HepG2 (cell line): ENCODE data around the gene FETUB. TPM values are rescaled to one million over a fixed set of nuclear protein-coding genes. Genes with fewer than 3 reads are reported as not detected.

ENCODE experiments used
- ATAC-seq: fragments of 200-7000 bp; cut with Tn5 transposase; 3 replicates; pipeline ENCODE4 v1.9.1; 2020; ENCODE audit warnings: mild to moderate bottlenecking, moderate library complexity
- BruUV-seq: library from RNA; stranded (reverse); fragments of 400-500 nt; replicated peaks from 2 replicates; lab custom pipeline; 2021; lab: Mats Ljungman, UMichigan
- CTCF ChIA-PET: fragments of 300-600 bp; formaldehyde crosslinking; extraction: SDS; loops from one replicate; lab custom pipeline; 2021; ENCODE audit warnings: low total read pairs, inconsistent platforms, low intra/inter-chr PET ratio; lab: Yijun Ruan, JAX
- POLR2A ChIA-PET: fragments of 350-600 bp; sonication (Branson Sonifier 250); formaldehyde crosslinking; loops from one replicate; lab custom pipeline; 2020; ENCODE audit warnings: antibody characterized with exemption, inconsistent platforms; lab: Yijun Ruan, JAX
- DNase-seq: peaks from one replicate; pipeline ENCODE4 v3.0.0-alpha.2; 2015; ENCODE audit warnings: low spot score
- FAIRE-seq: peaks from 3 replicates; lab custom pipeline; 2011; peaks lifted over from hg19 to GRCh38; lab: Jason Lieb, UNC
- H2AFZ ChIP-seq: one replicate; pipeline ENCODE4 v1.6.1; 2011; ENCODE audit warnings: low read length, inconsistent platforms
- H3K27ac ChIP-seq: fragments of 300-600 bp; 3 replicates; pipeline ENCODE4 v1.8.0; 2011; ENCODE audit warnings: mixed run types, mild to moderate bottlenecking, mixed read lengths, low read length, inconsistent platforms; ENCODE audit not compliant: insufficient read depth; ENCODE audit errors: extremely low read length
- H3K27me3 ChIP-seq, 2 experiments: fragments of 200-600 bp in 1 of 2; 2 replicates in 1 of 2; 3 replicates in 1 of 2; pipeline versions ENCODE4 v1.6.0 to v1.8.0; 2011; ENCODE audit warnings: low read length in 2 of 2, mild to moderate bottlenecking in 2 of 2, moderate library complexity in 2 of 2, inconsistent platforms in 1 of 2; ENCODE audit not compliant: insufficient read depth in 2 of 2, control insufficient read depth in 1 of 2
- H3K36me3 ChIP-seq, 2 experiments: fragments of 200-600 bp in 1 of 2; replicated peaks in 1 of 2; 2 replicates in 1 of 2; 3 replicates in 1 of 2; pipeline versions ENCODE4 v1.5.1 to v1.8.0; 2011; ENCODE audit warnings: low read length in 2 of 2, inconsistent platforms in 1 of 2; ENCODE audit not compliant: insufficient read depth in 2 of 2, control insufficient read depth in 1 of 2
- H3K4me1 ChIP-seq: 2 replicates; pipeline ENCODE4 v1.5.1; 2012; ENCODE audit warnings: low read length, inconsistent platforms; ENCODE audit not compliant: insufficient read depth
- H3K4me2 ChIP-seq: 2 replicates; pipeline ENCODE4 v1.6.0; 2011; ENCODE audit warnings: low read depth, low read length, inconsistent platforms
- H3K4me3 ChIP-seq, 3 experiments: fragments of 200-600 bp in 1 of 3; sonication (generic), shearing (Covaris generic) in 1 of 3; replicated peaks in 1 of 3; 2 replicates each; pipeline ENCODE4 v1.5.1; 2011 to 2016; ENCODE audit warnings: low read length in 3 of 3, inconsistent platforms in 2 of 3, low read depth in 2 of 3, mild to moderate bottlenecking in 2 of 3, control low read depth in 1 of 3, mixed read lengths in 1 of 3; ENCODE audit not compliant: insufficient read depth in 1 of 3
- H3K79me2 ChIP-seq: one replicate; pipeline ENCODE4 v1.6.1; 2011; ENCODE audit warnings: low read length, inconsistent platforms; ENCODE audit not compliant: insufficient read depth
- H3K9ac ChIP-seq: 2 replicates; pipeline ENCODE4 v1.6.0; 2011; ENCODE audit warnings: mild to moderate bottlenecking, low read depth, low read length, inconsistent platforms; ENCODE audit not compliant: insufficient read depth
- H3K9me3 ChIP-seq: 2 replicates; pipeline ENCODE4 v1.5.1; 2012; ENCODE audit warnings: mild to moderate bottlenecking, low read length
- H4K20me1 ChIP-seq: 2 replicates; pipeline ENCODE4 v1.6.0; 2011; ENCODE audit warnings: inconsistent platforms, mild to moderate bottlenecking, low read length, moderate library complexity; ENCODE audit not compliant: insufficient read depth
- AGO2 ChIP-seq: fragments of 200-400 bp; formaldehyde crosslinking; optimal IDR thresholded peaks from 2 replicates; pipeline ENCODE3; 2017; ENCODE audit warnings: mild to moderate bottlenecking, low read depth, low read length, moderate library complexity
- CCDC6 ChIP-seq: sonication (generic); formaldehyde crosslinking; IDR thresholded peaks from 2 replicates; pipeline ENCODE4 v1.8.1; 2022; ENCODE audit warnings: mild to moderate bottlenecking, missing genetic modification reagents, moderate library complexity
- DBP ChIP-seq: sonication (generic); formaldehyde crosslinking; IDR thresholded peaks from 2 replicates; pipeline ENCODE4 v1.4.0; 2020; ENCODE audit warnings: missing genetic modification reagents; ENCODE audit errors: not compliant biosample characterization
- HNRNPL ChIP-seq: fragments of 200-400 bp; formaldehyde crosslinking; IDR thresholded peaks from 2 replicates; pipeline ENCODE4 v1.6.1; 2017; ENCODE audit warnings: mild to moderate bottlenecking, low read depth, low read length
- KDM2A ChIP-seq: sonication (generic); formaldehyde crosslinking; IDR thresholded peaks from 2 replicates; pipeline ENCODE4 v1.4.0; 2020; ENCODE audit warnings: low read depth, missing genetic modification reagents, borderline replicate concordance
- MTA1 ChIP-seq: sonication (generic); formaldehyde crosslinking; IDR thresholded peaks from 2 replicates; pipeline ENCODE4 v1.4.0; 2020; ENCODE audit warnings: missing genetic modification reagents, mild to moderate bottlenecking, borderline replicate concordance
- SALL2 ChIP-seq: sonication (generic); formaldehyde crosslinking; IDR thresholded peaks from 2 replicates; pipeline ENCODE4 v1.8.1; 2023; ENCODE audit warnings: mild to moderate bottlenecking, missing genetic modification reagents, inconsistent platforms
- SP4 ChIP-seq: sonication (generic); formaldehyde crosslinking; IDR thresholded peaks from 2 replicates; pipeline ENCODE4 v1.8.1; 2023; ENCODE audit warnings: mild to moderate bottlenecking, missing genetic modification reagents
- XBP1 ChIP-seq: sonication (generic); formaldehyde crosslinking; IDR thresholded peaks from 2 replicates; pipeline ENCODE4 v1.5.0; 2020; ENCODE audit warnings: missing genetic modification reagents
- ZNF646 ChIP-seq: sonication (generic); formaldehyde crosslinking; IDR thresholded peaks from 2 replicates; pipeline ENCODE4 v1.9.0; 2021; ENCODE audit warnings: mild to moderate bottlenecking, missing genetic modification reagents
- ZNF691 ChIP-seq: sonication (generic); formaldehyde crosslinking; IDR thresholded peaks from 2 replicates; pipeline ENCODE4 v1.4.0; 2020; ENCODE audit warnings: missing genetic modification reagents, low read depth, mild to moderate bottlenecking, borderline replicate concordance
- WGBS: methylation state at CpG from one replicate; pipeline ENCODE4 v1.1.6; 2017; ENCODE audit warnings: low lambda C conversion rate; 5-methylcytosine and 5-hydroxymethylcytosine counted together
- in situ Hi-C: cut with HindIII; loops from 2 replicates; pipeline ENCODE4 v1.10.0; 2017; ENCODE audit warnings: low pct_unique_long_range_greater_than_20kb; ENCODE audit not compliant: extremely low pct_ligation_motif_present
- intact Hi-C: fragments of 100-400 bp; cut with micrococcal nuclease; formaldehyde crosslinking; loops from one replicate; pipeline ENCODE4 v1.10.0; 2022; ENCODE audit not compliant: unreplicated experiment
- polyA plus RNA-seq, 8 experiments: library from polyadenylated mRNA; depleted of rRNA in 3 of 8; stranded (reverse) in 7 of 8; unstranded in 1 of 8; fragments of >200 nt; fragmentation: Illumina TruSeq in 4 of 8; extraction: Trizol in 4 of 8; gene quantifications; 2 replicates each; pipeline versions ENCODE4 v1.2.1 to v1.2.3, GENCODE V29; 2011 to 2016; ENCODE audit warnings: low read depth in 4 of 8, missing spikeins in 1 of 8, mixed read lengths in 1 of 8; ENCODE audit not compliant: insufficient read depth in 1 of 8
- total RNA-seq, 5 experiments: library from RNA; depleted of rRNA; stranded (reverse); fragments of >200 nt; fragmentation: Illumina TruSeq; extraction: Trizol; gene quantifications; 2 replicates each; pipeline ENCODE4 v1.2.3, GENCODE V29; 2016; ENCODE audit warnings: low read depth in 1 of 5

The FETUB gene
- total and polyA plus RNA-seq, 2 of the 13 experiments (the other 11 are each of a cell fraction or from before 2014, with no cell fraction given), result 2.1 to 4.4 TPM

- TF ChIP-seq KDM2A (CRISPR knock-in tag) (peak; percentile 56; the same call in 1 of the 2 replicates), XBP1 (no peak), SALL2 (CRISPR knock-in tag) (no peak), MTA1 (no peak)
These were observed 22.9 kb upstream of the FETUB start (continued) for GRCh38 chr3:186617036-186617946.

- intact Hi-C loops (no loop called here), in situ Hi-C loops (loop anchor here (10.0 kb wide), 1 partner anchor 136 kb away; no protein-coding TSS in a partner anchor)
- ATAC-seq (no peak), DNase-seq (no peak), FAIRE-seq (no peak)
- ChIA-PET POLR2A (interaction anchor here (1.2 to 27.1 kb wide), 4 partner anchors 11 to 65 kb away, joined by 3 to 854 read pairs (median 4); partner anchors contain the start of gene TBCCD1), CTCF (interaction anchor here (1.8 kb wide), 1 partner anchor 29 kb away, joined by 15 read pairs; no protein-coding TSS in a partner anchor)
- no peaks in the 10 kb centered on the region; a peak in 1 of 5 replicates for H3K27me3 ChIP-seq
- 95% methylated on average over 8 of the region's 8 CpGs for WGBS
- no peak overlapping the region for H3K4me2 ChIP-seq
- peaks cover 65% of the 10 kb centered on the region for H4K20me1 ChIP-seq
- H3K4me1 ChIP-seq, result peaks cover 43% of the 10 kb centered on the region
- no peak overlapping the region for H3K9ac ChIP-seq
- H3K27ac ChIP-seq, result no peak overlapping the region
- peaks cover 17 to 47% of the 10 kb centered on the region in 2 experiments for H3K36me3 ChIP-seq
- H2AFZ ChIP-seq, result no peak overlapping the region
- H3K9me3 ChIP-seq, result no peaks in the 10 kb centered on the region
- no peak overlapping the region for H3K4me3 ChIP-seq
- H3K79me2 ChIP-seq, result peaks cover 13% of the 10 kb centered on the region
- no TSS peak for BruUV-seq
- TF ChIP-seq AGO2, result peak; percentile 47
- TF ChIP-seq SP4 (CRISPR knock-in tag), result no peak
- 0 out of 2 replicates have a peak, but pooled peaks have one; percentile 13 for TF ChIP-seq CCDC6 (CRISPR knock-in tag)
- TF ChIP-seq ZNF646 (CRISPR knock-in tag), result peak; percentile 40; the same call in 1 of the 2 replicates
- peak; percentile 34; the same call in 1 of the 2 replicates for TF ChIP-seq ZNF691 (CRISPR knock-in tag)
- TF ChIP-seq HNRNPL, result 0 out of 2 replicates have a peak, but pooled peaks have one; percentile 20
- TF ChIP-seq DBP, result peak; percentile 15
These were observed 21.8 kb upstream of the FETUB start for GRCh38 chr3:186618318-186618938.
